Stimulated activated CD4-positive, alpha-beta T cell treated with anti-CD3 and anti-CD28 coated beads, TNF-alpha, amount 100 ng/mL, for 4 hours (primary cell): ENCODE data around the gene MAP3K1.
A peak's percentile ranks its signal among the peaks of the same experiment; 100 is the strongest.
"Not testable (repeated sequence)": the region's sequence is repeated elsewhere in the genome, so short reads cannot be mapped to it uniquely, and the experiment has no call there.

ENCODE experiments used
- DNase-seq, 3 experiments: peaks; one replicate each; pipeline ENCODE4 v3.0.0-alpha.2; 2020; ENCODE audit warnings: low read depth in 3 of 3

The MAP3K1 gene

DNA sequence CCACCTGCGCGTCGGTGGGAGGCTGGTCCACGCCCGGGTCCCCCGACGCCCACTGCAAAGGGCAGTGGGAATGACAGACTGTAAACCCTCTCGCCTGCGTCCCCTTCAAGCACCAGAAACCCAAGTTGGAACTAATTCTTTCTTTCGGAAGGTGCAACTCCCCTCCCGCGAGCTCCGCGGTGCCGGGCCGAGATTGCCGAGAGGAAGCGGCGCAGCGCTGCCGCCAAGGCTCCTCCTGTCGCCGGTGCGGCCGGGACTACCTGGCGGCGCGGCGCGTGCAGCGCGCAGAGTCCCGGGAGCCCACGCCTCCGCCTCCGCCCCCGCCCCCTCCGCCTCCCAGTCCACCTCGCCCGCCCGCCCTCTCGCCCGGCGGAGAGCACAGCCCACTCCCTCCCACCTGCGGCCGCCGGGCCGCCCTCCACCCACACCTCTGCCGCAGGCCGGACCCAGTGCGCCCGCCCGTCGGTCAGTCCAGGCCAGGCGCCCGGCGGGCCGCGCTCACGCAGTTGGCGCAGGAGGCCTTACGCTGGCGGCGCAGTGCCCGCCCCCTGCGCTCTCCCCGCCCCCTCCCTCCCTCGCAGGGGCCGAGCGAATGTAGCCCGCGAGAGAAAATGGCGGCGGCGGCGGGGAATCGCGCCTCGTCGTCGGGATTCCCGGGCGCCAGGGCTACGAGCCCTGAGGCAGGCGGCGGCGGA is at the start of gene MAP3K1:
Gene MAP3K1 (plus strand): TSS at position 587 of the 695 bp plus-strand sequence. CDS start 25 bp downstream, at position 612.
- peak; percentile 67 to 78 (median 68) for DNase-seq

DNA sequence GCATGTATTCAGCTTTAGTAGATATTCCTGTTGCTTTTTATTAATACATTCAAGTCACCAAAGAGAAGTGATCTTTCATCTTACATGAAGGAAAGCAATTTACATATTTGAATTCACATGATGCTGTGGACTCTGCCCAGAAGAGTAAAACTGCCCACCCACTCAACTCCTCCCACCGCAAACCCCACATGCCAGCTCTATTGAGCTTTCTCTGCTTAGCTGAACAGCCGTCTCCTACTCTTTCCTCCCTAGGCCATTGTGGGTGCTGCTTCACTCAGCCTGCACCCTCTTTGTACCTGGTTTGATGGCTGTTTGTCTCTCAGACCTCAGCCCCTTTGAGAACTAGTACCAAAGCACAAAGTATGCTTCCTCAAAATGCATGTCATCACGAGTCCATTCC is 48.4 kb upstream of the MAP3K1 start:
- DNase-seq: no peak

DNA sequence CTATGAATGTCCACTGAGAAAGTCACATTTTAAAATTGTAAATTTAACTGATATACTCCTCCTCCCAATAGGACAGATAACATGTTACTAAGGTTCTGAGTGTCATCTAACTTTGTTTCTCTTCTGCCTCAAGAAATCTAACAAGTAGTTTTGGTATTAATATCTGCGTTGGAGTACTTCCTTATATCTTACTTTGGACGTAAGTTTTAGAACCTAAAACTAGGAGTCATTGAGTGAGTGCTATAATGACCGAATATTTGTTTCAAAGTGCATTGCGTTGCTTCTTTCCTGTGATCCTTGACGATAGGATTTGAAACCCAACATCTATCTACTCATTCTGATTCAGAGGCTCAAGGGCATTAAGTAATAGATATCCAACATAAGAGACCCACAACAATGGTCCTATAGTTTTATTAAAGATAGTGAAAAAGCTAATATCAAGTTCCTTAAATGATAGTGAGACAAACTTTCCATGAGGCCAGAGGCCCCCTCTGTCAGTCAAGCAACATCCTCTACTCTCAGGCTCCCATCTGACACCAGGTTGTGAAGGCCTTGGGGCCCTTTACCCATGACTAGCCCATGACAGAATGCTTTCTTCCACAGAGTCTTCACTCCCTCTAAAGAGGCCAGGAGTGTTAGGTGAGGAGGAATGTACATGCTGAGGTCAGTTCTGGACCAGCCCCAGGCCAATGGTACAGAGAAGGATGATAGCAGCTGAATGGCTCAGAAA is 45.3 kb upstream of the MAP3K1 start:
- DNase-seq: no peak

DNA sequence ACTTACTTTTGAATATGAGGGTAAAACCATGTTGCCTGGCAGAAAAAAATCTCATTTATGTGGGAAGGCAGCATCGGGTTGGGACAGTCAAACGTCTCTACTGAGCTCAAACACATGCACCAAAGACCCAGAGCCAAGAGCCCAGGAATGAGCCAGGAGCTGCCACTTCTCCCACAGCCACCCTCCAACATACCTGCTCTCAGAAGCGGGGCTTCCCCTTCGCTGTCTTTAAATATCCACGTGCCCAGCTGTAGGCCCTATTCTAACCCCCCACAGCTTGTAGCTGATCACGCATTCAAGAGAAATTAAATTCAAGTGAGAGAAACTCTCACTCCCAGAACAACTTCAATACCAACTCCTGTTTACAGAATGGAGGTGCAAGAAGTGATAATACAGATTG is 42.6 kb upstream of the MAP3K1 start:
- no peak for DNase-seq

DNA sequence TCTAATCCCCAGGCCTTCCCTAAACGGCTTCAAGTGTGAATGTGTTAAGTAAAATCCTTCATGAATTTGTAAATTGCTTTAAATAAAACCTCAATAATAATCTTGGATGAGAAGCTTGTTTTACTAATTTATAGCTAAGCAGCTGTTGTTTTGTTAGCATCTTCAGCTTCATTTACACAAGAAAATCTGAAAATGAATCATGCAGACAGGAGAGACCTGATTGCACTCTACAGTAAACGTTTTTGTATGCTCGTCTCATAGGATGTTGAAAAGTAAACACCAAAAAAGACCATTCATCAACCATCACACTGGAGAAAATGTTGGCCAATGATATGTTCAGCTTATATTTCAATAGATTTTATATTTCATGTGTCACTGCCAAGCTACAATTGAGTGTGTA is 40.4 kb upstream of the MAP3K1 start:
- no peak for DNase-seq

DNA sequence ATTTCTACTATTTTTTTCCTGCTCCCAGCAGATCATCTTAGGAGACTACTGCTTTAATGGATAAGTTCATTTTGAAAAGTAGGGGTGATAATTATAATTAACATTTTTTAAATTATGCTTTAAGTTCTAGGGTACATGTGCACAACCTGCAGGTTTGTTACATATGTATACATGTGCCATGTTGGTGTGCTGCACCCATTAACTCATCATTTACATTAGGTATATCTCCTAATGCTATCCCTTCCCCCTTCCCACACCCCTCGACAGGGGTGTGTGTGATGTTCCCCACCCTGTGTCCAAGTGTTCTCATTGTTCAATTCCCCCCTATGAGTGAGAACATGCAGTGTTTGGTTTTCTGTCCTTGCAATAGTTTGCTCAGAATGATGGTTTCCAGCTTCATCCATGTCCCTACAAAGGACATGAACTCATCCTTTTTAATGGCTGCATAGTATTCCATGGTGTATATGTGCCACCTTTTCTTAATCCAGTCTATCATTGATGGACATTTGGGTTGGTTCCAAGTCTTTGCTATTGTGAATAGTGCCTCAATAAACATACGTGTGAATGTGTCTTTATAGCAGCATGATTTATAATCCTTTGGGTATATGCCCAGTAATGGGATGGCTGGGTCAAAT is 39.0 kb upstream of the MAP3K1 start:
- DNase-seq: not testable (repeated sequence)

DNA sequence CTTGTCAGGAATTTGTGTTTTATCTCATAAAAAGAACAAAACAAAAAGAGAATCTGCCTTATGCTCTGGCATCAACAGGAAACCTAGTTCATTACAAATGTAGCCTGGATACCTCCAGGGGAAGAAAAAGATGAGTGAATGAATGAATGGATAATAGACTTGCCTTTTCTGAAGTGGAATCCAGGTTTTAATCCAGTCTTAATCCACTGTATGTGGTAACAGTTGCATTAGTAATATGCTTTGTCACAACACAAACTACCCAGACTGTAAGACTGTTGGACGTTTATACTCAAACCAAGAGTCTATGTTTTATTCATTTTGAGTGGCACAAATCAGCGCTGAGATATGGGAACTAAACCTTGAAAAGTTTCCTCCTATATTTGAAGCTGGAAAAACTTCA is 32.1 kb upstream of the MAP3K1 start:
- no peak for DNase-seq

DNA sequence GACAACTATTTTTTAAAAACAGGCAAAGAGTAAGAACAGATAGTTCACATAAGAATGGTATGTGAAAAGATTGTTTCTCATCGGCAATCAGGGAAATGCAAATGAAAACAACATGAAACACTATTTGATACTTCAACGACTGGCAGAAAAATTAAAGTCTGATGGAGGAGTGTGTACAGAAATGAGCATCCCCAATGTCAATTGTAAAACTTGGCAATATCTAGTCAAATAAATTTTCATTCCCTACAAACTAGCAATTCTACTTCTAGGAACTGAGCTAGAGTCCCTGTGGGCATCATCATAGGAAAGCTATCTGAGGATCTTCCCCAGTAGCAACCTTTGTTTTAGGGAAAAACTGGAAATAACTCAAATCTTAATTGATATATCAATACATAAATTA is 29.0 kb upstream of the MAP3K1 start:
- DNase-seq: no peak

DNA sequence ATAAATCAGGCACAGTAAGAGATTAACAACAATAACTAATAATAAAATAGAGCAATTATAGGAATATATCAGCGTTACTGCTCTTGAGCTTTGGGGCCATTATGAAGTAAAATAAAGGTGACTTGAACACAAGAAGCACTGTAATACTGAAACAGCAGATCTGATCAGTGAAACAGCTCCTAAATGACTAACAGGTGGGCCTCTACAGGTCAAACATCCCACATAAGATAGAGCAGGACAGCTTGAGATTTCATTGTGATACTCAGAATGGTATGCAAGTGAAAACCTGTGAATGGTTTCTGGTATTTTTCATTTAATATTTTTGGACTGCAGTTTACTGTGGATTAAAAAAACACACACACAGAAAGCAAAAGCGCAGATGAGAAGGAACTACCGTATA is 24.0 kb upstream of the MAP3K1 start:
- DNase-seq: no peak

DNA sequence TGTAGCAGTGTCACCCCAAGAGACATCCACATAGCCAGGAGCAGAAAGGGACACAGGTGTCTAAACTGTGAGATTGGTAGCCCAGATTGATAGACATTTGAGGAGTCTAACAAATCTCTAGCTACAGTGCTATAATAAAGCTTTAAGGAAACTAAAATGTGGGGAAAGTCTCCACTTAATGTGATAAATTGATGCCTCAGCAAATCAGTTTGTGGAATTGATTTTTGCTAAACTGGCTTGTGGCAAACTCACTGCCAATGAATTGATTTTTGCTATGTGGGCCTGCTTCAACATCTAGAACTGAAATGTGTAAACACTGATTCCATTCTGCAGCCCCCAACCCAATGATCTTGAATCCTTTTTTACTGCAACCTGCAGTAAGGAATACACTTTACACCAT is 16.8 kb upstream of the MAP3K1 start:
- DNase-seq: no peak

DNA sequence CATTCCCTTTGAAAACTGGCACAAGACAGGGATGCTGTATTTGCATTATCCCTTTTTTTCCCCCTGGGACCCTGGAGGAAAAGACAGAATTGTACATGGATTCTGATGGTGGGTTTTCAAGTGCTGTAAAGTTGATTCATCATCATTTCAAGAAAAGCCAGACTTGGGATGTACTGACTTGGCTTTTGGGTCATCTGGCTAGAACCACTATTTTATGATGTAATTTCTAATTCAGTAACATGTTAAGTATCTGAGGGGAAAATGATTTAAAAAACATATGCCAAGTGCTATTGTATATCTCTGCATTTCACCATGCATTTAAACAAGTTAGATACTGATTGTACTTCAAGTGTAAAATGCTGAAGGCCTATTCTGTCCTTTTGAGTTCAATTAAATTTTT is 15.2 kb upstream of the MAP3K1 start:
- DNase-seq: no peak

DNA sequence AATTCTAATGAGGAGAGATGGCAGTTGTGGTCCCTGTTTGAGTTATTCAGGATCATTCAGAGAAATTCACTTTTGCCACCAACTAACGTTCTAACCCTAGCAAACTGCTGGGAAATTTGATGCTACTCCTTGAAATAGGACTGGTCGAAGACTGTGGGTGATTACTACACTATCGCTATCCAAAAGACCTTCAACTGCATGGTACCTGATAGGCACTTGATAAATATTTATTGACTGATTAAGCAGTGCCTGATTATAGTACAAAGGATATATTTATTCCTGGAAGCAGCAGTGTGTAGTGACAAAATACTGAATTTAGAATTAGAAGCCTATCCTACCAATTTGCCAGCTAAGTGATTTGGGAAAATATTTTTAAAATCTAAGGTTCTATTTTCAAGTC is 14.1 kb upstream of the MAP3K1 start:
- DNase-seq: no peak

DNA sequence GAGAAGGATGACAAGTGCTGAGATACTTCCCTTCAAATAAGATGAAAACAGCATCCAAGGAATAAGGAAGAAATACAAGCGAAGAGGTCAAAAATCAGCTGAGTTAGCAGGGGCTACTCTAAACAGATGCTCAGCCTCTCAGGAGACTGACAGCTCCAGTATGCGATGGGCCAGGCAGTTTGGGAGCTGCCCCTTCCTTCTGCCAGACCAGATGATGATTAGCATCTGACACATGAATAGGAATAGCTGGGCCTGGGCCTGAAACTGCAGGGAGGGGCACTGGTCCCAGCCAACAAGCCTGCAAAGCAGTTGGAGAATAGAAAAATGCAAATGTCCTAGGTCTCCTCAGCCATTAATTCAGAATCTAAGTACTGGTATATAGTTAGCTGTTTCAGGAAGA is 13.1 kb upstream of the MAP3K1 start:
- DNase-seq: no peak

DNA sequence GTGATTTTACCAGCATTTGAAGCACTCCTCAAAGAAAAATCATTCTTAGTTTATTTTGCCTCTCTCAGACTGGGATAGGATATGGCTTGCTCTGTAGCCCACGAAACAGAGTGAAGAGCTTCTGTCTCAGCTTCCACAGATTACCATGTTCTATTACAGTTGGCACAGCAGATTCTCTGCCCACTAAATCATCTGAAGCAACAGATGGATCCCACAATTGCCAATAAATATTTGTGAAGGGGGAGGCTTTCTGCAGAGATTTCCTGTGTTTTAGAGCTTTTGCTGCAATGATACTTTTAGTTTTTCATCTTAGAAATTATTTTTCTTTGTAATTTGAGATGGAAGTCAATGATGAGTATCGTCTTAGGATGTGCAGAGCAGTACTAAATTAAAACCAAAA is 12.3 kb upstream of the MAP3K1 start:
- DNase-seq: no peak

DNA sequence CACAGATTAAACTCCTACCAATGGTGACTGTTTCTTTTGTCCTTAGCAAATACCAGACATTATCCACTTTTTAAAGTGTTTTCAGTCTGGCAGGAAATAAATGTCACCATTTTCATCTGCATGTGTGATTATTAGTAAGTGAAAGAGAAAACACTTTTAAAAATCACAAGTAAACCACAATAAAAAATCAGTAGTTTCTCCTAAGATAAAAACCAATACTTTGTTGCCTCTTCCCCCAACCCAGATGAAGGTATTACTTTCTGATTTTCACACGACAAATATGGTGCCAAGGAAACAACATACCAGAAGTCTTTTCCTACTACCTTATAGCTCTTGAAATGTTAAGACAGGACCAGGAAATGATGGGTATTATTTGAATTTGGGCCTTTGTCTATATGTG is 11.5 kb upstream of the MAP3K1 start:
- no peak for DNase-seq

DNA sequence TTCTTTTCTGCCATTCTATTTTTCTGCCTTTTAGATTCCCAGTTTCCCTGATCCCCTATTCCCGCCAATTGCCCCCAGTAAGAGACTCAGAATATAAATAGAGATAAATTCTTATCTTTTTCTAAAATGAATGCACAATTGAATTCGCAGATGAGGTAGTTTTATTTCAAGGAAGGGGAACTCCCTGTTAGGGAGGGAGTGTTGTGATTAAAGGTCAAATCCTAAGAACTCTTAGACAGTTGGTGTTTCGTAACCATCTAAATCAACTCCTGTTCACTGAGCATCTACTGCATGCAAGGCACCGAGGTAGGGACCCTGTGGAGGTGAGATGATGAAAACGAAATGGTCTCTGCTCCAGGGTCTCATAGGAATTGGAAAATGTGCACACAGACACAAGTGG is 7.7 kb upstream of the MAP3K1 start:
- no peak for DNase-seq

DNA sequence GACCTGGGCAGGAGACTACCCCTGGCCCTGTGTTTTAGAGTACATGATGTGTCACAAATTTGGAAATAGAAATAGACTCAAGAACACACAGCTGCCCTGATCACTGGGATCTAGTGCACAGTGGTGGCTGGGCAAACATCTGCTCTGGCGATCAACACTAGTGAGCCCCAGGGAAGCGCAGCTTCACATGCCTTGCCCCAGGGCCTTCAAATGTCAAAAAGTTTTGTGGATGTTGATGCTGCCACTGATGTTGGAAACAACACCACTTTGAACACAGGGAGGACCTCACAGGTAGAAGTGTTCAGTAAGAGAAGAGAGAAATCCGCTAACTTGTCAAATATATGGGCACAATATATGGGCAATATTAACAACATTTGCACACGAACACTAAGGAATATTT is 7.1 kb upstream of the MAP3K1 start:
- no peak for DNase-seq

DNA sequence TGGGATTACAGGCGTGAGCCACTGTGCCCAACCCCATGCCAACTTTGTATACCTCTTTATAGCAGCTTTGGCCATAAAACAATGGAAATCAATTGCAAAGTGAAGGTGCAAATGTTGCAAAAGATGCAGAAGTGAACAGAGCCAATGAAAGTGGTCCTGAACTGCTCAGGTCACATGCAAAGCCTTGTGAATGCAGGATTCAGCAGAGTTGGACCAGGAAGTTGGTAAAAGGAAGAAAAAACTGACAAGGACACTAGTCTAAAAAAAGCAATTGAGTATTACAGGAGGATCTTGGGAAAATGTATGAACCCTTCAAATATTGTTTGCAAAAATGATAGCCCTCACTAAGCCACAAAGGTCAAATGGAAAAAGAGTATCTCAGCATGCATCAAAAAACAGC is 4.5 kb upstream of the MAP3K1 start:
- no peak for DNase-seq

DNA sequence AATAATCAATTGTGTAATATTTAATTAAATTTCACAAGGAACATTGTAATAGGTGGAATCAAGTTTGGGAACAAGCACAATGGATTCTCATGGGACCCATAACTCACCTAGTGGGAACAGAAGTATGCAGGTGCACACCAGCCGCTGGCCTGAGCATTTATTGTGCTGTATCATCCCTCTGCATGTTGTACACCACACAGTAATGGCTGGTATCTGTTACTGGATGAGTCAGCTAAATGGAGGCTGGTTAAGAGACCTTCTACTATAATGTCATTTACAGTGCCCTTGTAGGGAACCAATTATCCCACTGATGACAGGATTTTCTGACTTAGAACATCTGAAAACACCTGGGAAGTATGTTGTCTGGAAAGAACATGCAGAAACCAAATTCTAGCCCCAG is 3.2 kb upstream of the MAP3K1 start:
- no peak for DNase-seq

DNA sequence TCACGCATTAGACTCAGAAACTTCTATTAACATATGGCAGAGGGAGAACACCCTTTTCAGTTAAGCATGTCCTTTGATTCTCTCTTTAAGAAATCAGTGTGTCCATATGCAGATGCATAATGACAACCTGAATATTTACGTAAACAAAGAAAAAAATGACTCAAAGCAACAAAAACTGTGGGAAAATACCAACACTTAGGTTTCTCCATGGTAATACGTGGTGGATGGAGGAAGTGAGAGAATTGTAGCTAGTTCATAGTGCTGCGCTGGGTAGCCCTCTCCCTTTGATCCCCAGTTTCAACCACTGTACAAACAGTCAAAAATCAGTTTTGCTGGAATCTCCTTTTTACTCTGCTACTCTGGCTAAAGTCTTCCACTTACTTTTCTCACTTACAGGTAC is 2.0 kb upstream of the MAP3K1 start:
- DNase-seq: no peak

DNA sequence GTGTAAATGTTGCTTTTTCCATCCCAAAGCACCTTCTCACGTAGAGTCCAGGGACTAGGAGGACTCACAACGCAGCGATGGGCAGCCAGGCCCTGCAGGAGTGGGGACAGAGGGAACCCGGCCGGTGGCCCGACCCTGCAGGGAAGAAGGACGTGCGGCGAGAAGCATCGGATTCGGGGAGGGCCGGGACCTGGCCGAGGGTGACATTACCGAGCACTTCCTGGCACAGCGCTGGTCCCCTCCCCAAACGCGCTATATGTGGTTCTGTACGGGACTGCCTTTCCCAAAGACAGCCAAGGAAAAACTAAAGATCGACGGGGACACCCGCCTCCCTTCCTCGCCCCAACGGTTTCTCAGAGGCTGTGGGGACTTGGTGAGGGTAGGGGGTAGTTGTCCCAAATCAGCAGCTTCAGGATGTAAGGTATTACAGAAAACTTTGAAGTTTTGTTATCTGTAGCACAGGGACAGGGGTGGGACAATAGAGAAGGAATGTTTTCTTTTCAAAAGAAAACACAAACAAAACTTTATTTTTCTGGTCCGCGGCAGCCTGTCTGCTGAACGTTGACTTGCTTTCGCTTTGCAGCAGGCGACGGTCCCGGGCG is 887 bp upstream of the MAP3K1 start:
- DNase-seq: no peak

DNA sequence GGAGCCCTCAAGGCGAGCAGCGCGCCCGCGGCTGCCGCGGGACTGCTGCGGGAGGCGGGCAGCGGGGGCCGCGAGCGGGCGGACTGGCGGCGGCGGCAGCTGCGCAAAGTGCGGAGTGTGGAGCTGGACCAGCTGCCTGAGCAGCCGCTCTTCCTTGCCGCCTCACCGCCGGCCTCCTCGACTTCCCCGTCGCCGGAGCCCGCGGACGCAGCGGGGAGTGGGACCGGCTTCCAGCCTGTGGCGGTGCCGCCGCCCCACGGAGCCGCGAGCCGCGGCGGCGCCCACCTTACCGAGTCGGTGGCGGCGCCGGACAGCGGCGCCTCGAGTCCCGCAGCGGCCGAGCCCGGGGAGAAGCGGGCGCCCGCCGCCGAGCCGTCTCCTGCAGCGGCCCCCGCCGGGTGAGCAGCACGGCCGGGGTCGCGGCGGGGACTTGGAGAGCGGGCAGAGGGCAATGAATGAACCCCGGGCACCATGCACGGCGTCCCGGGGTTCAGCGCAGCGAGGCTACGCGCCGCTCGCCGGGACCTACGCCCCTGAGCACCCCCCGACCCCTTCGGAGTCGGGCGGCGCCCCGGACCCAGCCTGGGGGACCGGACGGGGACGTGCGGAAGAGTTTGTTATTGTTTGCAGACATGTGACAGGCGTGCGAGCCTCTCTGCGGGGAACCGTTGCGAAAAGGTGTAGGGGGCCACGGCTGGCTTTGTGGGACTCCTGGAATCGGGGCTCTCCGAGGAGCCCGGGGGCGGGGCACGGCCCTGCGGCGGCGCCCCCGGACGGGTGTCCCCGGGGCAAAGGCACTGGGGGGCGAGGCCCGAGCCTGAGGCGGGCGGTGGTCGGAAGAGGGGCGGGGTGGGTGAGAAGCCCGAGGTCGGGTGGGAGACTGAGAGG is 553 bp downstream of the MAP3K1 start:
- DNase-seq: peak in 1 of 3 experiments; percentile 30
